ENCODE data around the gene TBXA2R.

DNA sequence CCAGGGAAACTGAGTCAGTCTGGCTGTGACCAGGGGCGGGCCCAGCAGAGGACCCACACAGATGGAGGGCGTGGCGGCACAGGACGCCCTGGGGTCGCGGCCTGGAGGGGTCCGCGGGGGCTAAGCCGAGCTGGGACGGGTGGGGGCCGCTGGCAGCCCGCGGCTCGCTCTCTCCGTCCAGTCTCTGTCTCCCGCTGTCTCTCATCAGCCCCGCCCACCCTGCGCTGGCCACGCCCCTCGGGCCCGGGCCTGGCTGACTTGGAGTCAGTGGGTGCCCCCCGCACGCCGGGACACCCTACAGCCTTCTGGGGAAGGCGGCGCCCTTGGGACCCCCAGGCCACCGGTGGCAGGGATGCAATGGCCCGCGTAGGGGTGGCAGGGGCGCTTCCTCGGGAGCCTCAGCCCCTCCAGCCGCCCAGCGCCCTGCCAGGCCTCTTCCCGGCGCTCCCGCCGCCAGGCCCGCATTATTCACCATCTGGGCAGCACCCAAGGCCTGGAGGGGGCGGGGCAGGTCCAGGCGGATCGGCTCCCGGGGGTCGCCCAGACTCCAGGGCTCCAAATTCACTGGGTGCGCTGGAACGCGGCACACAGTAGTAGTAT, at the start of gene TBXA2R:
- no peak for TF ChIP-seq GATA2 (IDR thresholded peaks at IDR 0.05; ENCODE audit: low read depth, low read length)
- TF ChIP-seq GATA3 (IDR thresholded peaks at IDR 0.05; ENCODE audit: low read depth, low read length) = no peak

All from SH-SY5Y (cell line).